BE2C (cell line): Measurements from ENCODE around the gene EXO1.

Experiments used
- DNase-seq: peaks from one replicate; pipeline ENCODE4 v3.0.0-alpha.2; 2020
- H3K27me3 ChIP-seq: fragments of 250-450 bp; sonication (Bioruptor Pico); 2 replicates; pipeline ENCODE4 v1.5.1; 2020; ENCODE audit warnings: mild to moderate bottlenecking
- H3K36me3 ChIP-seq: fragments of 250-450 bp; sonication (Bioruptor Pico); 2 replicates; pipeline ENCODE4 v1.5.1; 2020; ENCODE audit warnings: mild to moderate bottlenecking
- H3K4me1 ChIP-seq: fragments of 250-450 bp; sonication (Bioruptor Pico); 2 replicates; pipeline ENCODE4 v1.5.1; 2020
- H3K4me3 ChIP-seq: 2 replicates; pipeline ENCODE4 v1.5.1; 2011; ENCODE audit warnings: low read depth, low read length
- H3K9me3 ChIP-seq: fragments of 250-450 bp; sonication (Bioruptor Pico); 2 replicates; pipeline ENCODE4 v1.5.1; 2020
- TF ChIP-seq, protein P1 (sequence below): IDR thresholded peaks from 2 replicates; pipeline ENCODE4 v1.5.1; 2012; ENCODE audit warnings: mild to moderate bottlenecking, low read depth, low read length

The EXO1 gene

DNA sequence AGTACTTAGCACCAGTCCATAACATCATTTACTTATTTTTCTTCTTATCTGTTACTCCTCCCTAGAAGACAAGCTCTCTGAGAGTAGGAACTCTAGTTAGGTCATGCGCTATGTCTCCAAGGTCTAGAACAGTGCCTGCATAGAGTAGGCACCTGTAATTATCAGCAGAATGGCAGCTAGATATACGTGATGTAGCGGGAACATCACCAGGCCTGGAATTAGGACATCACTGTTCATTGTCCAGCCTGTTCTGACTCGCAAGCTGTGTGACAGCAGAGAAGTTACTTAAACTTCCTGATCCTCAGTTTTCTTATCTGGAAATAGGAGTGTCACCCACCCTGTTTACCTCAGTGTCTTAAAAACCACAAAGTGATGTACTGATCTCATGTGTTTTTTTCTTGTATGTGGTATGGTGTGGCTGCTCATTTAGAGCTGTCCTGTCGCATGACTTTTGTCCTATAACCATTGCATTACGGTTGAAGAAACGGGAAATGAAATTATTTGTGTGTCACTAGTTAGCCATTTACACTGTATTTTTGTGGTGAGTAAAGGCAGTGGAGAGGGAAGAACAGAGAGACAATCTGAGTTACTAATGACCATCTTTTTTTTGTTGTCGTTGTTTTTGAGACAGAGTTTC is 37.1 kb upstream of the EXO1 start:
- Histone ChIP-seq H3K36me3 (no peaks in the 10 kb centered on the region), H3K9me3 (no peaks in the 10 kb centered on the region), H3K4me3 (no peak overlapping the region), H3K4me1 (no peaks in the 10 kb centered on the region), H3K27me3 (no peaks in the 10 kb centered on the region; the same call in 1 of the 2 replicates)
- TF ChIP-seq, protein P1, sequence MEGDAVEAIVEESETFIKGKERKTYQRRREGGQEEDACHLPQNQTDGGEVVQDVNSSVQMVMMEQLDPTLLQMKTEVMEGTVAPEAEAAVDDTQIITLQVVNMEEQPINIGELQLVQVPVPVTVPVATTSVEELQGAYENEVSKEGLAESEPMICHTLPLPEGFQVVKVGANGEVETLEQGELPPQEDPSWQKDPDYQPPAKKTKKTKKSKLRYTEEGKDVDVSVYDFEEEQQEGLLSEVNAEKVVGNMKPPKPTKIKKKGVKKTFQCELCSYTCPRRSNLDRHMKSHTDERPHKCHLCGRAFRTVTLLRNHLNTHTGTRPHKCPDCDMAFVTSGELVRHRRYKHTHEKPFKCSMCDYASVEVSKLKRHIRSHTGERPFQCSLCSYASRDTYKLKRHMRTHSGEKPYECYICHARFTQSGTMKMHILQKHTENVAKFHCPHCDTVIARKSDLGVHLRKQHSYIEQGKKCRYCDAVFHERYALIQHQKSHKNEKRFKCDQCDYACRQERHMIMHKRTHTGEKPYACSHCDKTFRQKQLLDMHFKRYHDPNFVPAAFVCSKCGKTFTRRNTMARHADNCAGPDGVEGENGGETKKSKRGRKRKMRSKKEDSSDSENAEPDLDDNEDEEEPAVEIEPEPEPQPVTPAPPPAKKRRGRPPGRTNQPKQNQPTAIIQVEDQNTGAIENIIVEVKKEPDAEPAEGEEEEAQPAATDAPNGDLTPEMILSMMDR: no peak
- no peak for DNase-seq

DNA sequence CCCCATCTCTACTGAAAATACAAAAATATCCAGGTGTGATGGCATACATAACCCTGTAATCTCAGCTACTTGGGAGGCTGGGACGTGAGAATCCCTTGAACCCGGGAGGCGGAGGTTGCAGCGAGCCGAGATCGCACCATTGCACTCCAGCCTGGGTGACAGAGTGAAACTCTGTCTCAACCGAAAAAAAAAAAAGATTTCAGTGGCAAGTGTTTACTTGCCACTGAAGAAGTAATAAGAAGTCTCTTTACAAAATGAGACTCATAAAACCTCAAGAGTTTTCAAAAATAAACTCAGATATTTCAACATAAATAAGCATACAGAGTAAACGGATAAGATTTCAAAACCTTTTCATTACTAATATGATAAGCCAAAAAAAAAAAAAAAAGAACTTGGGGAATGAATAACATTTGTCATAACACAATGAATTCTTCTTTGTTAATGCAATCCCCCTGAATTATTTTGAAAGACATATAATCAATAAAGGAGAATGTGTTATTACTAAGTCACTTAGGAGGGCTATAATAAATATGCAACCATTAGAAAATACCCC is 34.2 kb upstream of the EXO1 start:
- H3K4me3 ChIP-seq: no peak overlapping the region
- DNase-seq: no peak
- no peaks in the 10 kb centered on the region for H3K9me3 ChIP-seq
- H3K4me1 ChIP-seq: no peaks in the 10 kb centered on the region
- TF ChIP-seq, protein P1: no peak
- H3K27me3 ChIP-seq: peaks cover under 1% of the 10 kb centered on the region
- no peaks in the 10 kb centered on the region for H3K36me3 ChIP-seq

DNA sequence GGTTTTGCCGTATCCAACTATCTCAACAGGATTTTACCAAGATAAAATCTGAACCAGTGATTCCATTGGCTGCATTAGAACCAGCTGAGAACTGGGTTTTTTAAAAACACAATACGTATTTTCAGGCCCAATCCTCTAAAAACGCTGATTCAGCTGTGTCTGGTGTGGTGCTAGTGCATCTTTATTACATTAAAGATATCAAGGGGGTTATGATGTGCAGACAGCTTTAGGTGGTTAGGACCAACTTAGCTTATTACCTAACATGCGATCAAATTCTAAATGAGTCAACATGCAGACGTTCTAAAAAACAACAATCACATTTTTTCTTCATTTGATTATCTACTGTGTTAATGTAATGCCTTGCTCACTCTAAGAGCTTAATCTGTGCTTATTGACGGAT is 32.0 kb upstream of the EXO1 start:
- no peaks in the 10 kb centered on the region for H3K4me1 ChIP-seq
- peaks cover 4% of the 10 kb centered on the region for H3K27me3 ChIP-seq
- H3K9me3 ChIP-seq: no peaks in the 10 kb centered on the region
- no peak overlapping the region for H3K4me3 ChIP-seq
- no peaks in the 10 kb centered on the region for H3K36me3 ChIP-seq
- TF ChIP-seq, protein P1: no peak
- DNase-seq: no peak

DNA sequence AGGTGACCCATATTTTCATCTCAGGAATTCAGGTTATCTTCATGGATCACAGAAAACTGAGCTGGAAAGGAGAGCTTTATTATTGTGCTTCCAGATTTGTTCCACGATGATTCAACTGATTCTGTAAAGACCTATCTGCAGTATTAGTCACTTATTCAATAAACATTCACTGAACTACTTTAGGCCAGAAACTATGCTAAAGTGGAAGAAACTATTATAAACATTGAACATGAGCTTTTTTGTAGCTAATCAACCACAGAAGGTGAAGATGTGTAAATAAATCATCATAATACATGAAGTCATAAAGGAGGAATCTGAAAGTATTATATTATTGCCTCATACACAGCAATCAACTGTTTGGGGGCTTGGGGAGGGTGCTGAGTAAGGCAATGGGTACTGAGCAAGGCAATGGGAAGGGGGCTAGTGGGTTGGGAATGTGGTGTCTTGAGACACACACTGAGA is 30.6 kb upstream of the EXO1 start:
- TF ChIP-seq, protein P1: no peak
- Histone ChIP-seq H3K4me3 (no peak overlapping the region), H3K4me1 (no peaks in the 10 kb centered on the region), H3K36me3 (no peaks in the 10 kb centered on the region), H3K9me3 (no peaks in the 10 kb centered on the region), H3K27me3 (peaks cover 4% of the 10 kb centered on the region)
- no peak for DNase-seq

DNA sequence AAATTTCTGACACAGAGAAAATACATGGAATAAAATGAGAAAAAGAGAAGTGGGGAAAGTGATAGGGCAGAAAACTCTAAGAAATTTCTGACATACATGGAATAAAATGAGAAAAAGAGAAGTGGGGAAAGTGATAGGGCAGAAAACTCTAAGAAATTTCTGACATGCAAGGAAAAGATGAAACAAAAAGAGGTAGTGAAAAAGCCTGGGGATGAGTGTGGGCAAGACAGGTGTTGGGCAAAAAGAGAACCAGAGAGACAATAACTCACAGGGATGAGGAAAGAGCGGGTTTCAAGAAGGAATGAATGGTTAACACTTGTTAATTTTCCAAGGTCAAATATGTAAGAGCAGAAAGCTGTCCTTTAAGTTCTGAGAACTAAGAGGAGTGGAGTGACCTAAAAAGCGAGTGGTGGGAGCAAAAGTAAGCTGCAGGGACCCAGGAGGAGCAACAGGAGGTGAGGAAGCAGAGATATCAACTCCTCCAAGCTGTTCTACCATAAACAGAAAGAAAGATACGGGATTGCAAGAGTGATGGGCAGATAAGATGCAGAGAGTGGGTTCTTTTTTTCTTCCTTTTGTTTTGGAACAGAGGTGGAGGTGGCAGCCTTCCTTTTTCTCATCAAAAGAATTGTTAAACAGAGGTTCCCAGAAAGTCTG is 29.9 kb upstream of the EXO1 start:
- TF ChIP-seq, protein P1: no peak
- Histone ChIP-seq H3K9me3 (no peaks in the 10 kb centered on the region), H3K4me3 (no peak overlapping the region), H3K4me1 (no peaks in the 10 kb centered on the region), H3K36me3 (no peaks in the 10 kb centered on the region), H3K27me3 (peaks cover 4% of the 10 kb centered on the region)
- DNase-seq: no peak

DNA sequence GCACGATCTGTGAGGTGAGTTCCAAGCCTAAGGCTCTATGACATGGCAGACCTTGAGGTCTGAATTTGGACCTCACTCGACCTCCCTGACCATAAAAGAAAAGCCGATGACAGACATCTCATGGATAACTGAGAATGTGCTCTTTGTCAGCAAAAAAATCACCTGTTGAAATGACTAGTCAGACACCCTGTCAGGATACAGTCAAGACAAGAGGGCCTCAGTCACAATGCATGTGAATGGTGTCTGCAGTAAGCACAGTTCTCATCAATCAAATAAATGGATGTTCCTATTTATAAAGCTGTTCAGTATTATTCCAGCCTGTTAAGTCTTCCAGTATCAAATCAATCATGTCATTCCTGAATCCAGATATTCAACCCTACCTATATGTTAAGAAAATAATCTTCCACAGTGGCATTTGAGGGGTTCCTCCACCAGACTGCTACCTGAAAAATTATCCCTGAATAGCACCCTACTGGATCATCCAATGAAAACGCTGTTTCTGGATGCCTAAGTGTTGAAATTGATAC is 28.6 kb upstream of the EXO1 start:
- Histone ChIP-seq H3K27me3 (peaks cover 4% of the 10 kb centered on the region), H3K9me3 (no peaks in the 10 kb centered on the region), H3K36me3 (no peaks in the 10 kb centered on the region), H3K4me1 (no peaks in the 10 kb centered on the region), H3K4me3 (no peak overlapping the region)
- TF ChIP-seq, protein P1: no peak
- no peak for DNase-seq
